PC-3 (cell line): ENCODE measurements around the gene FAM221A. TPM values are rescaled to one million over a fixed set of nuclear protein-coding genes. Genes with fewer than 3 reads are reported as not detected.

Source experiments
- ATAC-seq: fragments of 200-7000 bp; cut with Tn5 transposase; 2 replicates; pipeline ENCODE4 v1.9.1; 2020; ENCODE audit warnings: mild to moderate bottlenecking, moderate library complexity
- BruUV-seq: library from RNA; stranded (reverse); fragments of 400-500 nt; replicated peaks from 2 replicates; lab custom pipeline; 2021; lab: Mats Ljungman, UMichigan
- CTCF ChIA-PET: fragments of 300-600 bp; sonication (Branson Sonifier 250); formaldehyde crosslinking; loops from one replicate; lab custom pipeline; 2022; ENCODE audit warnings: antibody characterized with exemption; lab: Charles Lee
- POLR2A ChIA-PET: fragments of 300-600 bp; sonication (Branson Sonifier 250); formaldehyde crosslinking; loops from one replicate; lab custom pipeline; 2022; ENCODE audit warnings: antibody characterized with exemption; ENCODE audit not compliant: unreplicated experiment; lab: Charles Lee
- DNase-seq: peaks from one replicate; pipeline ENCODE4 v3.0.0-alpha.2; 2015
- H2AFZ ChIP-seq: fragments of 300-600 bp; sonication (generic); 2 replicates; pipeline ENCODE4 v1.6.0; 2016; ENCODE audit warnings: antibody characterized with exemption, low read length
- H3F3A ChIP-seq: fragments of 300-600 bp; sonication (generic); one replicate; pipeline ENCODE4 v1.6.0; 2017; ENCODE audit warnings: antibody characterized with exemption, low read length, control low read depth, mild to moderate bottlenecking; ENCODE audit not compliant: unreplicated experiment
- H3K27ac ChIP-seq: fragments of 300-600 bp; sonication (generic); 2 replicates; pipeline ENCODE4 v1.5.1; 2016; ENCODE audit warnings: mild to moderate bottlenecking, low read length
- H3K27me3 ChIP-seq: fragments of 300-600 bp; sonication (generic); 2 replicates; pipeline ENCODE4 v1.6.1; 2016; ENCODE audit warnings: low read length, mixed read lengths
- H3K36me3 ChIP-seq: fragments of 300-600 bp; sonication (generic); 2 replicates; pipeline ENCODE4 v1.6.1; 2016; ENCODE audit warnings: low read depth, mixed run types, low read length, mixed read lengths
- H3K4me1 ChIP-seq: fragments of 300-600 bp; sonication (generic); 2 replicates; pipeline ENCODE4 v1.5.1; 2016; ENCODE audit warnings: low read length; ENCODE audit not compliant: insufficient read depth
- H3K4me2 ChIP-seq: fragments of 300-600 bp; sonication (generic); 2 replicates; pipeline ENCODE4 v1.6.0; 2016; ENCODE audit warnings: low read length
- H3K4me3 ChIP-seq: fragments of 300-600 bp; sonication (generic); 2 replicates; pipeline ENCODE4 v1.5.1; 2016; ENCODE audit warnings: mild to moderate bottlenecking, low read length, mixed read lengths
- H3K79me2 ChIP-seq: fragments of 300-600 bp; sonication (generic); 2 replicates; pipeline ENCODE4 v1.6.1; 2017; ENCODE audit warnings: low read length, mixed read lengths
- H3K9ac ChIP-seq: fragments of 300-600 bp; sonication (generic); 2 replicates; pipeline ENCODE4 v1.6.0; 2016; ENCODE audit warnings: mild to moderate bottlenecking, low read length
- H3K9me2 ChIP-seq: fragments of 300-600 bp; sonication (generic); replicated peaks from 2 replicates; pipeline ENCODE4 v1.6.1; 2016; ENCODE audit warnings: mixed run types, low read length, mixed read lengths
- H3K9me3 ChIP-seq: fragments of 300-600 bp; sonication (generic); 2 replicates; pipeline ENCODE4 v1.6.1; 2016; ENCODE audit warnings: low read length, mixed read lengths
- H4K20me1 ChIP-seq: fragments of 300-600 bp; sonication (generic); 2 replicates; pipeline ENCODE4 v1.6.1; 2016; ENCODE audit warnings: low read length, mixed read lengths
- EZH2 ChIP-seq: fragments of 300-600 bp; sonication (generic); IDR thresholded peaks from one replicate; pipeline ENCODE4 v1.6.1; 2017; ENCODE audit warnings: antibody characterized with exemption, mild to moderate bottlenecking, low read length; ENCODE audit not compliant: unreplicated experiment
- EZH2phosphoT487 ChIP-seq: fragments of 300-600 bp; sonication (generic); IDR thresholded peaks from 2 replicates; pipeline ENCODE4 v1.6.1; 2018; ENCODE audit warnings: mild to moderate bottlenecking, antibody characterized with exemption, low read length, borderline replicate concordance
- intact Hi-C: fragments of 100-400 bp; cut with micrococcal nuclease; formaldehyde crosslinking; loops from 2 replicates; pipeline ENCODE4 v1.9.0; 2023
- total RNA-seq: library from RNA; depleted of rRNA; stranded (reverse); fragments of >200 nt; gene quantifications from 2 replicates; pipeline ENCODE4 v1.2.3, GENCODE V29; 2014
- TF ChIP-seq, protein P1 (sequence below): fragments of 300-600 bp; sonication (generic); conservative IDR thresholded peaks from 2 replicates; pipeline ENCODE4 v1.5.1; 2017; ENCODE audit warnings: antibody characterized with exemption, low read depth, mild to moderate bottlenecking, low read length

The FAM221A gene
- total RNA-seq, 1 experiment from 2014 or later = 5.6 TPM

DNA sequence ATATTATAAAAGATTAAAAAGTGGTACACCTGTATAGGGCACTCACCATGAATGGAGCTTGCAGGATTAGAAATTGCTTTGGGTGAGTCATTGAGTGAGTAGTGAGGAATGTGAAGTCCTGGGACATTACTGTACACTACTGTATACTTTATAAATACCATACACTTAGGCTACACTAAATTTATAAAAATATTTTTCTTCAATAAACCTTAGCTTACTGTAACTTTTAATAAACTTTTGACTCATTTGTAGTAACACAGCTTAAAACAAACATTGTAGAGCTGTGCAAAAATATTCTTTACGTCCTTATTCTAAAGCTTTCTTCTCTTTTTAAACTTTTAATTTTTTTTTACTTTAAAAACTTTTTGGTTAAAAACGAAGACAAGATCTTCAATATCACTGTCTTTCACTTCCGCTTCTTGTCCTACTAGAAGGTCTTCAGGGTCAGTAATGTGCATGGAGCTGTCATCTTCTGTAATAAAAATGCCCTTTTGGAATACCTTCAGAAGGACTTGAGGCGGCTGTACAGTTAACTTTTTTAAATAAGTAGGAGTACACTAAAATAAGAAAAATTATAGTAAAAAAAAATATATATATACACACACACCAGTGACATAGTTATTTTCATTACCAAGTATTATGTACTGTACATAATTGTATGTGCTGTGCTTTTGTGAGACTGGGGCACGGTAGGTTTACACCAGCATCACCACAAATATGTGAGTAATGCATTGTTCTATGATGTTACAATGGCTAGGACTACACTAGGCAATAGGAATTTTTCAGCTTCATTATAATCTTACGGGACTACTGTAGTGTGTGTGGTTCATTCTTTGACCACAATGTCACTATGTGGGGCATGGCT is 33.5 kb downstream of the FAM221A start:
- Histone ChIP-seq H3K9ac (no peak overlapping the region), H2AFZ (no peak overlapping the region), H3K27ac (peak overlapping the region; percentile 27; the same call in 1 of the 2 replicates), H3F3A (peaks cover 6% of the 10 kb centered on the region), H3K4me2 (peak overlapping the region; percentile 76), H3K4me3 (0 out of 2 replicates have a peak overlapping the region, but pooled peaks have one; percentile 46), H3K27me3 (no peaks in the 10 kb centered on the region), H3K79me2 (no peaks in the 10 kb centered on the region), H3K9me2 (no peaks in the 10 kb centered on the region), H4K20me1 (no peaks in the 10 kb centered on the region), H3K36me3 (no peaks in the 10 kb centered on the region), H3K9me3 (no peaks in the 10 kb centered on the region), H3K4me1 (peaks cover 32% of the 10 kb centered on the region)
- intact Hi-C loops = loop anchor here (1.0 to 10.0 kb wide), 5 partner anchors 33 to 366 kb away; partner anchors contain the start of gene FAM221A
- BruUV-seq = no TSS peak
- CTCF ChIA-PET = interaction anchor here (0.5 to 1.2 kb wide), 7 partner anchors 29 to 440 kb away, joined by 3 to 11 read pairs (median 3); no protein-coding TSS in a partner anchor
- TF ChIP-seq, protein P1, sequence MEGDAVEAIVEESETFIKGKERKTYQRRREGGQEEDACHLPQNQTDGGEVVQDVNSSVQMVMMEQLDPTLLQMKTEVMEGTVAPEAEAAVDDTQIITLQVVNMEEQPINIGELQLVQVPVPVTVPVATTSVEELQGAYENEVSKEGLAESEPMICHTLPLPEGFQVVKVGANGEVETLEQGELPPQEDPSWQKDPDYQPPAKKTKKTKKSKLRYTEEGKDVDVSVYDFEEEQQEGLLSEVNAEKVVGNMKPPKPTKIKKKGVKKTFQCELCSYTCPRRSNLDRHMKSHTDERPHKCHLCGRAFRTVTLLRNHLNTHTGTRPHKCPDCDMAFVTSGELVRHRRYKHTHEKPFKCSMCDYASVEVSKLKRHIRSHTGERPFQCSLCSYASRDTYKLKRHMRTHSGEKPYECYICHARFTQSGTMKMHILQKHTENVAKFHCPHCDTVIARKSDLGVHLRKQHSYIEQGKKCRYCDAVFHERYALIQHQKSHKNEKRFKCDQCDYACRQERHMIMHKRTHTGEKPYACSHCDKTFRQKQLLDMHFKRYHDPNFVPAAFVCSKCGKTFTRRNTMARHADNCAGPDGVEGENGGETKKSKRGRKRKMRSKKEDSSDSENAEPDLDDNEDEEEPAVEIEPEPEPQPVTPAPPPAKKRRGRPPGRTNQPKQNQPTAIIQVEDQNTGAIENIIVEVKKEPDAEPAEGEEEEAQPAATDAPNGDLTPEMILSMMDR = no peak
- no peak for TF ChIP-seq EZH2phosphoT487
- TF ChIP-seq EZH2 = no peak
- DNase-seq (peak; percentile 88), ATAC-seq (peak; percentile 96)
- POLR2A ChIA-PET = interaction anchor here (0.6 to 1.0 kb wide), 7 partner anchors 16 to 1510 kb away, joined by 3 to 5 read pairs (median 4); partner anchors contain the start of gene CCDC126

DNA sequence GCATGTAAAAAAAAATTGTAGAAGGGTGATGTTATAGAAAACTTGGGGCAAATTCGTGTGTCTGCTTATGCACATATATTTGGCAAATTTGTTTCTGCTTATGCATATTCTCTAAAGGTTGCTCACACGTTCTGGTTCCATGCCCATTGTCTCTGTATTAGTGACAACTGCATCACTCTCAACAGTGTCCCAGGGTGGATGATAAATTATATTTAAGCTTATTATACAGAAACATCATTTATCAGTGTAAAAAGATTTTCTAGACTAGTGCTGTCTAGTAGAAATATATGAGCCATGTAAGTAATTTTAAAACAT is 34.1 kb downstream of the FAM221A start:
- intact Hi-C loops = loop anchor here (5.0 to 10.0 kb wide), 3 partner anchors 62 to 367 kb away; no protein-coding TSS in a partner anchor
- peaks cover 6% of the 10 kb centered on the region for H3F3A ChIP-seq
- H3K36me3 ChIP-seq = no peaks in the 10 kb centered on the region
- H2AFZ ChIP-seq = no peak overlapping the region
- POLR2A ChIA-PET = no interaction called here
- H3K27ac ChIP-seq = no peak overlapping the region
- peak overlapping the region; percentile 76 for H3K4me2 ChIP-seq
- no peak for ATAC-seq
- H3K9me3 ChIP-seq = no peaks in the 10 kb centered on the region
- no peaks in the 10 kb centered on the region for H3K9me2 ChIP-seq
- H3K9ac ChIP-seq = no peak overlapping the region
- H3K79me2 ChIP-seq = no peaks in the 10 kb centered on the region
- no peaks in the 10 kb centered on the region for H4K20me1 ChIP-seq
- peaks cover 32% of the 10 kb centered on the region for H3K4me1 ChIP-seq
- CTCF ChIA-PET = interaction anchor here (0.5 to 1.0 kb wide), 4 partner anchors 90 to 441 kb away, joined by 3 to 5 read pairs (median 3); no protein-coding TSS in a partner anchor
- no peak for DNase-seq
- H3K27me3 ChIP-seq = no peaks in the 10 kb centered on the region
- TF ChIP-seq EZH2phosphoT487 (no peak), EZH2 (no peak)
- no TSS peak for BruUV-seq
- H3K4me3 ChIP-seq = no peak overlapping the region

DNA sequence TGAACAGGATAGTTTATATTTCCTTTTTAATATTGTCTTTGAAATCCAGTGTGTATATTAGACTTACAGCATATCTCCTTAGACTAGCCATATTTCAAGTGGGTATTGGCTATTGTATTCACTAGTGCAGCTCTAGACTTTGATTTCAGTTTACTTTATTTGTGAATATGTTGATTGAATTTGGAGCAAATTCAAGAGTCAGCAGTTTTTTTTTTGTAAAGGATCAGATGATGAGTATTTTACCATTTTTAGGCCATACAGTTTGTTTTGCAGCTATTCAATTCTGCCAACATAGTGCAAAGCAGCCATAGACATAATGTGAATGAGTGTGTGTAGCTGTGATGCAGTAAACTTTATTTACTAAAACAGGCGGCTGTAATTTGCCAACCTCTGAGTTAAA is 34.6 kb downstream of the FAM221A start:
- ChIA-PET CTCF (interaction anchor here (0.6 to 0.7 kb wide), 2 partner anchors 141 to 442 kb away, joined by 3 to 9 read pairs; no protein-coding TSS in a partner anchor), POLR2A (no interaction called here)
- Histone ChIP-seq H3K9me3 (no peaks in the 10 kb centered on the region), H4K20me1 (no peaks in the 10 kb centered on the region), H3K9me2 (no peaks in the 10 kb centered on the region), H3K27me3 (no peaks in the 10 kb centered on the region), H3K27ac (no peak overlapping the region), H3K4me1 (peaks cover 32% of the 10 kb centered on the region), H3K36me3 (no peaks in the 10 kb centered on the region), H3K4me3 (no peak overlapping the region), H2AFZ (no peak overlapping the region), H3F3A (peaks cover 6% of the 10 kb centered on the region), H3K4me2 (peak overlapping the region; percentile 76), H3K79me2 (no peaks in the 10 kb centered on the region), H3K9ac (no peak overlapping the region)
- intact Hi-C loops = loop anchor here (5.0 to 10.0 kb wide), 3 partner anchors 62 to 367 kb away; no protein-coding TSS in a partner anchor
- TF ChIP-seq EZH2phosphoT487 = no peak
- TF ChIP-seq EZH2 = no peak
- BruUV-seq = no TSS peak
- no peak for ATAC-seq
- DNase-seq = no peak
